Suprapubic skin (tissue), 4 donors: ENCODE results near the gene KLF16. TPM values are rescaled to one million over a fixed set of nuclear protein-coding genes. Genes with fewer than 3 reads are reported as not detected.
A peak's percentile ranks its signal among the peaks of the same experiment; 100 is the strongest.
"Not testable (repeated sequence)": the region's sequence is repeated elsewhere in the genome, so short reads cannot be mapped to it uniquely, and the experiment has no call there.

Experiments used
- DNase-seq, 2 donors: peaks; one replicate each; pipeline ENCODE4 v3.0.0-alpha.2; 2019; ENCODE audit warnings: low spot score in 2 of 2
- H3K27ac ChIP-seq: fragments of 200-600 bp; sonication (generic); one replicate; pipeline ENCODE4 v1.5.1; 2019
- H3K27me3 ChIP-seq: fragments of 200-600 bp; sonication (generic); one replicate; pipeline ENCODE4 v1.5.1; 2019
- H3K36me3 ChIP-seq: fragments of 200-600 bp; sonication (generic); one replicate; pipeline ENCODE4 v1.5.1; 2019
- H3K4me1 ChIP-seq: fragments of 200-600 bp; sonication (generic); one replicate; pipeline ENCODE4 v1.5.1; 2019
- H3K4me3 ChIP-seq: fragments of 200-600 bp; sonication (generic); one replicate; pipeline ENCODE4 v1.5.1; 2019; ENCODE audit warnings: mild to moderate bottlenecking
- H3K9me3 ChIP-seq: fragments of 200-600 bp; sonication (generic); one replicate; pipeline ENCODE4 v1.5.1; 2019
- EP300 ChIP-seq: sonication (generic); formaldehyde crosslinking; IDR thresholded peaks from one replicate; pipeline ENCODE4 v1.6.1; 2017; ENCODE audit warnings: antibody characterized with exemption
- POLR2A ChIP-seq, 2 donors: fragments of 450-650 bp; IDR thresholded peaks; one replicate each; pipeline ENCODE4 v1.6.1; 2017; ENCODE audit warnings: antibody characterized with exemption in 2 of 2, mild to moderate bottlenecking in 2 of 2, moderate library complexity in 2 of 2
- POLR2AphosphoS5 ChIP-seq, 3 donors: sonication (generic); formaldehyde crosslinking; IDR thresholded peaks; one replicate each; pipeline ENCODE4 v1.6.1; 2017; ENCODE audit warnings: antibody characterized with exemption in 3 of 3
- WGBS: methylation state at CpG from one replicate; pipeline ENCODE4 v1.1.5; 2018; 5-methylcytosine and 5-hydroxymethylcytosine counted together
- total RNA-seq, 4 donors: library from RNA; depleted of rRNA; stranded (reverse); fragments of >200 nt; gene quantifications; one replicate each; pipeline ENCODE4 v1.1.0, GENCODE V29; 2016
- TF ChIP-seq, protein P1 (sequence below), 2 donors: fragments of 200-600 bp in 1 of 2; fragments of 450-650 bp in 1 of 2; sonication (generic) in 1 of 2; IDR thresholded peaks; one replicate each; pipeline ENCODE4 v1.5.1; 2016 to 2019; ENCODE audit warnings: antibody characterized with exemption in 2 of 2, mild to moderate bottlenecking in 1 of 2, moderate library complexity in 1 of 2

The KLF16 gene
- total RNA-seq, 4 donors from 2014 or later: 12.1 to 30.8 (median 20.9) TPM

GRCh38 chr19:1882786-1883692, 19.7 kb upstream of the KLF16 start:
- Histone ChIP-seq H3K4me1 (peaks cover 50% of the 10 kb centered on the region), H3K27ac (peak overlapping the region; percentile 46), H3K27me3 (no peaks in the 10 kb centered on the region), H3K4me3 (peak overlapping the region; percentile 98), H3K36me3 (peaks cover 14% of the 10 kb centered on the region), H3K9me3 (no peaks in the 10 kb centered on the region)
- TF ChIP-seq POLR2A (IDR thresholded peaks at IDR 0.05): no peak
- TF ChIP-seq POLR2AphosphoS5 (IDR thresholded peaks at IDR 0.05): no peak
- TF ChIP-seq EP300: no peak
- TF ChIP-seq, protein P1, sequence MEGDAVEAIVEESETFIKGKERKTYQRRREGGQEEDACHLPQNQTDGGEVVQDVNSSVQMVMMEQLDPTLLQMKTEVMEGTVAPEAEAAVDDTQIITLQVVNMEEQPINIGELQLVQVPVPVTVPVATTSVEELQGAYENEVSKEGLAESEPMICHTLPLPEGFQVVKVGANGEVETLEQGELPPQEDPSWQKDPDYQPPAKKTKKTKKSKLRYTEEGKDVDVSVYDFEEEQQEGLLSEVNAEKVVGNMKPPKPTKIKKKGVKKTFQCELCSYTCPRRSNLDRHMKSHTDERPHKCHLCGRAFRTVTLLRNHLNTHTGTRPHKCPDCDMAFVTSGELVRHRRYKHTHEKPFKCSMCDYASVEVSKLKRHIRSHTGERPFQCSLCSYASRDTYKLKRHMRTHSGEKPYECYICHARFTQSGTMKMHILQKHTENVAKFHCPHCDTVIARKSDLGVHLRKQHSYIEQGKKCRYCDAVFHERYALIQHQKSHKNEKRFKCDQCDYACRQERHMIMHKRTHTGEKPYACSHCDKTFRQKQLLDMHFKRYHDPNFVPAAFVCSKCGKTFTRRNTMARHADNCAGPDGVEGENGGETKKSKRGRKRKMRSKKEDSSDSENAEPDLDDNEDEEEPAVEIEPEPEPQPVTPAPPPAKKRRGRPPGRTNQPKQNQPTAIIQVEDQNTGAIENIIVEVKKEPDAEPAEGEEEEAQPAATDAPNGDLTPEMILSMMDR (IDR thresholded peaks at IDR 0.05): no peak
- WGBS: 56% methylated on average over 23 of the region's 25 CpGs
- DNase-seq: no peak

DNA sequence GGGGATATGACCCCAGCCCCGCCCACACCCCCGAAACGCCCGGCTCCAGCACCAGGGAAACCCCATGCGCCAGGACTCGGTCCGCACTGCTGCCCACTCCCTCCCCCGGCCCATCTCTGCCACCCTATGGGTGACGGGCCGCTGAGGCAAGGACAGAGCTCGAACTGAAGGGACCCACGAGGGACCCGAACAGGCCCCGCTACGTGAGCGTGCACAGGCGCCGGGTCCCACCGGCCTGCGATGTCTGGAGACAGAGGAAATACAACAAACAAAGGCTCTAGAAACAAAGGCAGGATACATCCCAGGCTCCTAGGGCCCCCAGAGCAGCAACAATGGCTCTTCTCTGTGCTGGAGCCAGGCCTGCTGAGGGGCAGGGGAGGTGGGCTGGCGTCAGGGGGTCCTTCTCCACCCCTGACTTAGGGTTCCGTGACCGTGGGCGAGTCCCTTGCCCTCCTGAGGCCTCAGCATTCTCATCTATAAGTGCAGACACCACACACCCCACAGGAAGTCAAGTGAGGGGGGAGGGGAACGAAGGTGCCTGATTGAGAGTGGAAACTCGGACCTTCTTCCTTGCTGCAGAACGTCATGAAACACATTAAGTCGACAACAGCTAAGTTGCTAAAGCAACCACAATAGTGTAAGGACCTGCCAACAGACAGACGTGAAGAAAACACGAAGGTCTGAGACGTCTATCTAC, 18.9 kb upstream of the KLF16 start:
- Histone ChIP-seq H3K27me3 (no peaks in the 10 kb centered on the region), H3K36me3 (peaks cover 14% of the 10 kb centered on the region), H3K27ac (peak overlapping the region; percentile 56), H3K4me1 (peaks cover 50% of the 10 kb centered on the region), H3K4me3 (peak overlapping the region; percentile 98), H3K9me3 (no peaks in the 10 kb centered on the region)
- DNase-seq: no peak
- TF ChIP-seq, protein P1 (IDR thresholded peaks at IDR 0.05): no peak
- TF ChIP-seq EP300: no peak
- TF ChIP-seq POLR2AphosphoS5 (IDR thresholded peaks at IDR 0.05): no peak
- TF ChIP-seq POLR2A (IDR thresholded peaks at IDR 0.05): no peak
- WGBS: 55% methylated on average over 14 of the region's 31 CpGs

GRCh38 chr19:1881393-1882088, 18.2 kb upstream of the KLF16 start:
- not testable (repeated sequence) for DNase-seq, H3K27me3 ChIP-seq, H3K9me3 ChIP-seq
- Histone ChIP-seq H3K27ac (peak overlapping the region; percentile 56), H3K4me3 (peak overlapping the region; percentile 32), H3K4me1 (peaks cover 55% of the 10 kb centered on the region), H3K36me3 (peaks cover 14% of the 10 kb centered on the region)
- 58% methylated on average over 7 of the region's 44 CpGs for WGBS

DNA sequence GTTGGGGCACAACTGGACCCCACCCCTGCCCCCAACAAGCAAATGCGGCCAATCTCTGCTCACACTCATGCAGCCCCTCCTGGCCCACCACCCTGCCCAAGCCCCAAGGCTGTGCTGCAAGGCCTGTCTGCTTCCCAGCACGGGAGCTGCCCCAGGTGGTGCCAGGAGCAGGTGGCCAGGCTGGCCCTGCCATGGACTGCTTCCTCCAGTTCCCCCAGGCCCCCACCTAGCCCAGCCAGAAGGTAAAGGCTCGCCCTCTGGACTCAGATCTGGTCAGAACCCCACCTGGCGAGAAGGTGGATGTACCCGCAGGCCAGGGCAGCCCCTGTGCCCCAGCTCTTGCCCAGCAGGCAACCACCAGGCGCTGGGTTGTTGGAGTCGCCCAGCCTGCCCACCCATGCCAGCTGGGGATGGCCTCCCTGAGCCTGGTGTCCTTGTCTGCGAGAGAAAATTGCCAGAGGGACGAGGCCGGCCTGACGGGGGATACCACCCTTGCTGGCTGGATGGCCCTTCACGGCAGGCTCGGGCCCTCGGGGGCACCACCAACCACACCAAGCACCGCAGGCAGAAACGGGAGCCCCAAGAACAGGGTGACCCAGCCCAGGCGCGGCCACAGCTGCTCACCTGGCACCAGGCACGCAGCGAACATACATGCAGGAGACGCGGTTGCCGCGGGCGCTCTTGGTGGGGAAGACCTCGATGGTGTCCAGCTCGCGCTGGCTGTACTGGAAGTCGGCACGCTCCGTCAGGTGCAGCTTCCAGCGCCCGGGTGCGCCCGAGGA, 17.4 kb upstream of the KLF16 start:
- peaks cover 14% of the 10 kb centered on the region for H3K36me3 ChIP-seq
- peak overlapping the region; percentile 56 for H3K27ac ChIP-seq
- H3K27me3 ChIP-seq: no peaks in the 10 kb centered on the region
- 92% methylated on average over 6 of the region's 35 CpGs for WGBS
- no peaks in the 10 kb centered on the region for H3K9me3 ChIP-seq
- H3K4me3 ChIP-seq: peak overlapping the region; percentile 32
- H3K4me1 ChIP-seq: peaks cover 60% of the 10 kb centered on the region
- DNase-seq: no peak
- TF ChIP-seq POLR2A (IDR thresholded peaks at IDR 0.05) (no peak), EP300 (no peak), POLR2AphosphoS5 (IDR thresholded peaks at IDR 0.05) (no peak)
- TF ChIP-seq, protein P1 (IDR thresholded peaks at IDR 0.05): no peak

- 84% methylated on average over 11 of the region's 17 CpGs for WGBS
- H3K27me3 ChIP-seq, H3K27ac ChIP-seq, H3K9me3 ChIP-seq, H3K4me3 ChIP-seq, DNase-seq: not testable (repeated sequence)
- peaks cover 14% of the 10 kb centered on the region for H3K36me3 ChIP-seq
- peaks cover 65% of the 10 kb centered on the region for H3K4me1 ChIP-seq
Measured at GRCh38 chr19:1879982-1880381, 16.6 kb upstream of the KLF16 start.

- H3K4me1 ChIP-seq: peaks cover 66% of the 10 kb centered on the region
- DNase-seq, H3K27ac ChIP-seq, H3K9me3 ChIP-seq, H3K27me3 ChIP-seq, H3K4me3 ChIP-seq: not testable (repeated sequence)
- H3K36me3 ChIP-seq: peaks cover 14% of the 10 kb centered on the region
- 86% methylated on average over 3 of the region's 8 CpGs for WGBS
Measured at GRCh38 chr19:1878583-1878982, 15.2 kb upstream of the KLF16 start.

DNA sequence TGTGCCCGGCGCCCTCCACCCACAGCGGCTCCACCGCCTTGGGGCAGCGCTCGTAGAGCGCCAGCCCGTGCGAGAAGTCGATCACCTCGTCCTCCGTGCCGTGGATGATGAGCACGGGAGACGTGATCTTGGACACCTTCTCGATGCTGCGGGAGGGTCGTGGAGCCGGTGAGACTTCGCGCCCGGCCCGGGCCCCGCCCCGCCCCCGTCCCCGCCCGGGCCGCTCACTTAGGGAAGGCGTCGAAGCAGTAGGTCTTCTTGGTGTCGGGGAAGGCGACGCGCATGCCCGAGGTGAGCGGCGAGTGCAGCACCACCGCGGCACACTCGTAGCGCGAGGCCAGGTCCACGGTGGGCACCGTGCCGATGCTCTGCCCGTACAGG, 13.9 kb upstream of the KLF16 start:
- H3K4me3 ChIP-seq: peak overlapping the region; percentile 99
- H3K27me3 ChIP-seq, H3K9me3 ChIP-seq, H3K27ac ChIP-seq, DNase-seq: not testable (repeated sequence)
- peaks cover 14% of the 10 kb centered on the region for H3K36me3 ChIP-seq
- peaks cover 66% of the 10 kb centered on the region for H3K4me1 ChIP-seq
- WGBS: 51% methylated on average over 24 of the region's 47 CpGs

- Histone ChIP-seq H3K4me1 (peaks cover 65% of the 10 kb centered on the region), H3K27ac (peak overlapping the region; percentile 98), H3K36me3 (peaks cover 17% of the 10 kb centered on the region), H3K4me3 (peak overlapping the region; percentile 99)
- WGBS: 15% methylated on average over 23 of the region's 53 CpGs
- H3K9me3 ChIP-seq, H3K27me3 ChIP-seq: not testable (repeated sequence)
- DNase-seq: peak in 1 of 2 donors; percentile 71
Measured at GRCh38 chr19:1876496-1877279, 13.3 kb upstream of the KLF16 start.
